ENCODE data around the gene TUBD1.
A peak's percentile ranks its signal among the peaks of the same experiment; 100 is the strongest.

TUBD1 gene

GRCh38 chr17:59903455-59903854 lies 10.7 kb upstream of the TUBD1 start:
- H3K27ac ChIP-seq (ENCODE audit: low read depth, low read length): no peak overlapping the region
- peaks cover 0 to 2% (median 0%) of the 10 kb centered on the region in 5 donors for H3K36me3 ChIP-seq (ENCODE audit: control insufficient read depth in 5 of 5, insufficient read depth in 5 of 5, low read length in 5 of 5)
- H3K4me1 ChIP-seq (ENCODE audit: control insufficient read depth in 5 of 5, insufficient read depth in 5 of 5, low read length in 5 of 5): no peaks in the 10 kb centered on the region
- no peaks in the 10 kb centered on the region for H3K9me3 ChIP-seq (ENCODE audit: control insufficient read depth in 5 of 5, low read length in 5 of 5)
- no peaks in the 10 kb centered on the region for H3K27me3 ChIP-seq (ENCODE audit: control insufficient read depth in 5 of 5, insufficient read depth in 4 of 5, low read length in 5 of 5)
- H3K9ac ChIP-seq (ENCODE audit: low read length in 5 of 5): no peak overlapping the region
- H3K4me3 ChIP-seq (ENCODE audit: low read depth in 1 of 5, low read length in 5 of 5): no peak overlapping the region

- H3K27me3 ChIP-seq (ENCODE audit: control insufficient read depth in 5 of 5, insufficient read depth in 4 of 5, low read length in 5 of 5): no peaks in the 10 kb centered on the region
- peaks cover 0 to 2% (median 0%) of the 10 kb centered on the region in 5 donors for H3K36me3 ChIP-seq (ENCODE audit: control insufficient read depth in 5 of 5, insufficient read depth in 5 of 5, low read length in 5 of 5)
- H3K9ac ChIP-seq (ENCODE audit: low read length in 5 of 5): no peak overlapping the region
- H3K27ac ChIP-seq (ENCODE audit: low read depth, low read length): no peak overlapping the region
- no peak overlapping the region for H3K4me3 ChIP-seq (ENCODE audit: low read depth in 1 of 5, low read length in 5 of 5)
- H3K9me3 ChIP-seq (ENCODE audit: control insufficient read depth in 5 of 5, low read length in 5 of 5): no peaks in the 10 kb centered on the region
- no peaks in the 10 kb centered on the region for H3K4me1 ChIP-seq (ENCODE audit: control insufficient read depth in 5 of 5, insufficient read depth in 5 of 5, low read length in 5 of 5)
Measured at GRCh38 chr17:59901604-59902003, 8.9 kb upstream of the TUBD1 start.

- no peaks in the 10 kb centered on the region for H3K9me3 ChIP-seq (ENCODE audit: control insufficient read depth in 5 of 5, low read length in 5 of 5)
- no peaks in the 10 kb centered on the region for H3K27me3 ChIP-seq (ENCODE audit: control insufficient read depth in 5 of 5, insufficient read depth in 4 of 5, low read length in 5 of 5)
- H3K36me3 ChIP-seq (ENCODE audit: control insufficient read depth in 5 of 5, insufficient read depth in 5 of 5, low read length in 5 of 5): peaks cover 0 to 2% (median 0%) of the 10 kb centered on the region in 5 donors
- peak overlapping the region in 1 of 5 donors; percentile 38 for H3K9ac ChIP-seq (ENCODE audit: low read length in 5 of 5)
- H3K4me1 ChIP-seq (ENCODE audit: control insufficient read depth in 5 of 5, insufficient read depth in 5 of 5, low read length in 5 of 5): peaks cover 0 to 7% (median 6%) of the 10 kb centered on the region in 5 donors
- no peak overlapping the region for H3K4me3 ChIP-seq (ENCODE audit: low read depth in 1 of 5, low read length in 5 of 5)
- no peak overlapping the region for H3K27ac ChIP-seq (ENCODE audit: low read depth, low read length)
Measured at GRCh38 chr17:59899099-59899498, 6.4 kb upstream of the TUBD1 start.

- Histone ChIP-seq H3K9me3 (ENCODE audit: control insufficient read depth in 5 of 5, low read length in 5 of 5) (no peaks in the 10 kb centered on the region), H3K27ac (ENCODE audit: low read depth, low read length) (no peak overlapping the region), H3K36me3 (ENCODE audit: control insufficient read depth in 5 of 5, insufficient read depth in 5 of 5, low read length in 5 of 5) (peaks cover 0 to 2% (median 0%) of the 10 kb centered on the region in 5 donors), H3K4me1 (ENCODE audit: control insufficient read depth in 5 of 5, insufficient read depth in 5 of 5, low read length in 5 of 5) (peaks cover 0 to 18% (median 15%) of the 10 kb centered on the region in 5 donors), H3K4me3 (ENCODE audit: low read depth in 1 of 5, low read length in 5 of 5) (no peak overlapping the region), H3K27me3 (ENCODE audit: control insufficient read depth in 5 of 5, insufficient read depth in 4 of 5, low read length in 5 of 5) (no peaks in the 10 kb centered on the region), H3K9ac (ENCODE audit: low read length in 5 of 5) (no peak overlapping the region)
Measured at GRCh38 chr17:59897090-59897489, 4.3 kb upstream of the TUBD1 start.

GRCh38 chr17:59893676-59894100 lies 945 bp upstream of the TUBD1 start:
- H3K4me3 ChIP-seq (ENCODE audit: low read depth in 1 of 5, low read length in 5 of 5): peak overlapping the region; percentile 81 to 94 (median 89)
- no peaks in the 10 kb centered on the region for H3K9me3 ChIP-seq (ENCODE audit: control insufficient read depth in 5 of 5, low read length in 5 of 5)
- peak overlapping the region; percentile 91 for H3K27ac ChIP-seq (ENCODE audit: low read depth, low read length)

GRCh38 chr17:59892251-59892923 lies 356 bp downstream of the TUBD1 start:
- Histone ChIP-seq H3K36me3 (ENCODE audit: control insufficient read depth in 5 of 5, insufficient read depth in 5 of 5, low read length in 5 of 5) (peaks cover 3 to 10% (median 4%) of the 10 kb centered on the region in 5 donors), H3K27me3 (ENCODE audit: control insufficient read depth in 5 of 5, insufficient read depth in 4 of 5, low read length in 5 of 5) (no peaks in the 10 kb centered on the region), H3K9ac (ENCODE audit: low read length in 5 of 5) (peak overlapping the region; percentile 7 to 97 (median 94)), H3K9me3 (ENCODE audit: control insufficient read depth in 5 of 5, low read length in 5 of 5) (no peaks in the 10 kb centered on the region), H3K27ac (ENCODE audit: low read depth, low read length) (peak overlapping the region; percentile 91), H3K4me3 (ENCODE audit: low read depth in 1 of 5, low read length in 5 of 5) (peak overlapping the region; percentile 81 to 94 (median 89)), H3K4me1 (ENCODE audit: control insufficient read depth in 5 of 5, insufficient read depth in 5 of 5, low read length in 5 of 5) (peaks cover 0 to 27% (median 23%) of the 10 kb centered on the region in 5 donors)

More at GRCh38 chr17:59893676-59894100, 945 bp upstream of the TUBD1 start:
- peaks cover 0 to 6% (median 0%) of the 10 kb centered on the region in 5 donors for H3K36me3 ChIP-seq (ENCODE audit: control insufficient read depth in 5 of 5, insufficient read depth in 5 of 5, low read length in 5 of 5)
- no peaks in the 10 kb centered on the region for H3K27me3 ChIP-seq (ENCODE audit: control insufficient read depth in 5 of 5, insufficient read depth in 4 of 5, low read length in 5 of 5)
- peak overlapping the region; percentile 68 to 98 (median 98) for H3K9ac ChIP-seq (ENCODE audit: low read length in 5 of 5)
- H3K4me1 ChIP-seq (ENCODE audit: control insufficient read depth in 5 of 5, insufficient read depth in 5 of 5, low read length in 5 of 5): peaks cover 0 to 27% (median 23%) of the 10 kb centered on the region in 5 donors

- H3K9me3 ChIP-seq (ENCODE audit: control insufficient read depth in 5 of 5, low read length in 5 of 5): no peaks in the 10 kb centered on the region
- H3K27me3 ChIP-seq (ENCODE audit: control insufficient read depth in 5 of 5, insufficient read depth in 4 of 5, low read length in 5 of 5): no peaks in the 10 kb centered on the region
- H3K4me3 ChIP-seq (ENCODE audit: low read depth in 1 of 5, low read length in 5 of 5): no peak overlapping the region
- peaks cover 4 to 16% (median 10%) of the 10 kb centered on the region in 5 donors for H3K36me3 ChIP-seq (ENCODE audit: control insufficient read depth in 5 of 5, insufficient read depth in 5 of 5, low read length in 5 of 5)
- no peak overlapping the region for H3K27ac ChIP-seq (ENCODE audit: low read depth, low read length)
- H3K4me1 ChIP-seq (ENCODE audit: control insufficient read depth in 5 of 5, insufficient read depth in 5 of 5, low read length in 5 of 5): peaks cover 0 to 27% (median 23%) of the 10 kb centered on the region in 5 donors
- no peak overlapping the region for H3K9ac ChIP-seq (ENCODE audit: low read length in 5 of 5)
Measured at GRCh38 chr17:59890720-59891119, 2.0 kb downstream of the TUBD1 start.

- peaks cover 0 to 12% (median 12%) of the 10 kb centered on the region in 5 donors for H3K4me1 ChIP-seq (ENCODE audit: control insufficient read depth in 5 of 5, insufficient read depth in 5 of 5, low read length in 5 of 5)
- H3K9ac ChIP-seq (ENCODE audit: low read length in 5 of 5): no peak overlapping the region
- H3K4me3 ChIP-seq (ENCODE audit: low read depth in 1 of 5, low read length in 5 of 5): no peak overlapping the region
- H3K27me3 ChIP-seq (ENCODE audit: control insufficient read depth in 5 of 5, insufficient read depth in 4 of 5, low read length in 5 of 5): no peaks in the 10 kb centered on the region
- H3K27ac ChIP-seq (ENCODE audit: low read depth, low read length): no peak overlapping the region
- no peaks in the 10 kb centered on the region for H3K9me3 ChIP-seq (ENCODE audit: control insufficient read depth in 5 of 5, low read length in 5 of 5)
- H3K36me3 ChIP-seq (ENCODE audit: control insufficient read depth in 5 of 5, insufficient read depth in 5 of 5, low read length in 5 of 5): peaks cover 11 to 36% (median 27%) of the 10 kb centered on the region in 5 donors
Measured at GRCh38 chr17:59888145-59888750, 4.5 kb downstream of the TUBD1 start.

GRCh38 chr17:59884861-59885260 lies 7.9 kb downstream of the TUBD1 start:
- no peak overlapping the region for H3K9ac ChIP-seq (ENCODE audit: low read length in 5 of 5)
- no peaks in the 10 kb centered on the region for H3K27me3 ChIP-seq (ENCODE audit: control insufficient read depth in 5 of 5, insufficient read depth in 4 of 5, low read length in 5 of 5)
- H3K36me3 ChIP-seq (ENCODE audit: control insufficient read depth in 5 of 5, insufficient read depth in 5 of 5, low read length in 5 of 5): peaks cover 15 to 49% (median 30%) of the 10 kb centered on the region in 5 donors
- no peaks in the 10 kb centered on the region for H3K4me1 ChIP-seq (ENCODE audit: control insufficient read depth in 5 of 5, insufficient read depth in 5 of 5, low read length in 5 of 5)
- H3K9me3 ChIP-seq (ENCODE audit: control insufficient read depth in 5 of 5, low read length in 5 of 5): no peaks in the 10 kb centered on the region
- H3K27ac ChIP-seq (ENCODE audit: low read depth, low read length): no peak overlapping the region
- no peak overlapping the region for H3K4me3 ChIP-seq (ENCODE audit: low read depth in 1 of 5, low read length in 5 of 5)

GRCh38 chr17:59878624-59879023 lies 14.1 kb downstream of the TUBD1 start:
- H3K4me1 ChIP-seq (ENCODE audit: control insufficient read depth in 5 of 5, insufficient read depth in 5 of 5, low read length in 5 of 5): no peaks in the 10 kb centered on the region
- no peak overlapping the region for H3K27ac ChIP-seq (ENCODE audit: low read depth, low read length)
- H3K9me3 ChIP-seq (ENCODE audit: control insufficient read depth in 5 of 5, low read length in 5 of 5): no peaks in the 10 kb centered on the region
- H3K4me3 ChIP-seq (ENCODE audit: low read depth in 1 of 5, low read length in 5 of 5): no peak overlapping the region
- H3K9ac ChIP-seq (ENCODE audit: low read length in 5 of 5): no peak overlapping the region
- peaks cover 11 to 51% (median 30%) of the 10 kb centered on the region in 5 donors for H3K36me3 ChIP-seq (ENCODE audit: control insufficient read depth in 5 of 5, insufficient read depth in 5 of 5, low read length in 5 of 5)
- H3K27me3 ChIP-seq (ENCODE audit: control insufficient read depth in 5 of 5, insufficient read depth in 4 of 5, low read length in 5 of 5): no peaks in the 10 kb centered on the region
